Measurements from ENCODE around the gene EIF3A.

DNA sequence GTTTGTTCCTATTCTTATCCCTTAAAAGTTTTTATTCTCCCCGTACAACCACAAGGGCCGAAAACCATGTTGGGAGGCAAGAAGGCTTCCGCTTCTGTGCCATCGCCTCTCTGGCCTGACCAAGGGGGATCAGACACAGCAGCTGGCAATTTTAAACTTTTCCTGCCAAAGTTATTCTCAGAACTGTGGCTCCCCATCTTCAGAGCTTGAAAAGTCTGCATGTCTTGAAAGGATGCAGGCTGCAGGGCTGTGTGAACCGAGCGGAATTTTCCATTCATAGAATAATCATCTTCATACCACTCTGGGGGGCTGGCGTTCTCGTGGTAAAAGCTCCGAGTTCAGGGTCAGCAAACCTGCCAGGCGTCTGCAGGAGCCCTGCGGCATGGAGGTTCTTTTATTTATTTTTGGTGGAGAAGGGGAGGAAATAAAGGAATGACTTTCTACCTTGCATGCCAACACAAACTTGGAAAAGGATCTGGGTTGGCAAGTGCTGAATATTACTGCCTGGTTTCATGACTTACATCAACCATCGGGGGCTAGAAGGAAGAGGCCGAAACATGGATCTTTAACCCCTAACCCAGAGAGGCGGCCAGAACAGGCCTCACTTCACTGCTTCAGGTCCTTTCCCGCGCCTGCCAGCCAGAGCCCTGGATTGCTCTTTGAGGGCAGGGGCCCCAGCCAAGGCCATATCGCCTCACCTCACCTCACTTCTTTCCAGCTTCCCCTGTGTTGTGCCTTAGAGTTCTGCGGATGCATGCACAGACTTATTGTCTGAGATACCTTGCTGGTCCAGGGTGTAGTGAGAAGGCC lies 54.1 kb downstream of the EIF3A start:
- TF ChIP-seq, protein P1, sequence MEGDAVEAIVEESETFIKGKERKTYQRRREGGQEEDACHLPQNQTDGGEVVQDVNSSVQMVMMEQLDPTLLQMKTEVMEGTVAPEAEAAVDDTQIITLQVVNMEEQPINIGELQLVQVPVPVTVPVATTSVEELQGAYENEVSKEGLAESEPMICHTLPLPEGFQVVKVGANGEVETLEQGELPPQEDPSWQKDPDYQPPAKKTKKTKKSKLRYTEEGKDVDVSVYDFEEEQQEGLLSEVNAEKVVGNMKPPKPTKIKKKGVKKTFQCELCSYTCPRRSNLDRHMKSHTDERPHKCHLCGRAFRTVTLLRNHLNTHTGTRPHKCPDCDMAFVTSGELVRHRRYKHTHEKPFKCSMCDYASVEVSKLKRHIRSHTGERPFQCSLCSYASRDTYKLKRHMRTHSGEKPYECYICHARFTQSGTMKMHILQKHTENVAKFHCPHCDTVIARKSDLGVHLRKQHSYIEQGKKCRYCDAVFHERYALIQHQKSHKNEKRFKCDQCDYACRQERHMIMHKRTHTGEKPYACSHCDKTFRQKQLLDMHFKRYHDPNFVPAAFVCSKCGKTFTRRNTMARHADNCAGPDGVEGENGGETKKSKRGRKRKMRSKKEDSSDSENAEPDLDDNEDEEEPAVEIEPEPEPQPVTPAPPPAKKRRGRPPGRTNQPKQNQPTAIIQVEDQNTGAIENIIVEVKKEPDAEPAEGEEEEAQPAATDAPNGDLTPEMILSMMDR (IDR thresholded peaks at IDR 0.05; ENCODE audit: low read depth, low read length, missing input control), result no peak
- TF ChIP-seq, protein P2, sequence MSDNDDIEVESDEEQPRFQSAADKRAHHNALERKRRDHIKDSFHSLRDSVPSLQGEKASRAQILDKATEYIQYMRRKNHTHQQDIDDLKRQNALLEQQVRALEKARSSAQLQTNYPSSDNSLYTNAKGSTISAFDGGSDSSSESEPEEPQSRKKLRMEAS (IDR thresholded peaks at IDR 0.05), result no peak
- TF ChIP-seq GABPA (IDR thresholded peaks at IDR 0.05 in 1 of 2, conservative IDR thresholded peaks at IDR 0.05 in 1 of 2), result no peak
- TF ChIP-seq RAD21 (IDR thresholded peaks at IDR 0.05), result no peak
- TF ChIP-seq JUND (IDR thresholded peaks at IDR 0.05), result no peak
- TF ChIP-seq EGR1 (IDR thresholded peaks at IDR 0.05; ENCODE audit: low read depth in 2 of 2), result no peak
- TF ChIP-seq, protein P3, sequence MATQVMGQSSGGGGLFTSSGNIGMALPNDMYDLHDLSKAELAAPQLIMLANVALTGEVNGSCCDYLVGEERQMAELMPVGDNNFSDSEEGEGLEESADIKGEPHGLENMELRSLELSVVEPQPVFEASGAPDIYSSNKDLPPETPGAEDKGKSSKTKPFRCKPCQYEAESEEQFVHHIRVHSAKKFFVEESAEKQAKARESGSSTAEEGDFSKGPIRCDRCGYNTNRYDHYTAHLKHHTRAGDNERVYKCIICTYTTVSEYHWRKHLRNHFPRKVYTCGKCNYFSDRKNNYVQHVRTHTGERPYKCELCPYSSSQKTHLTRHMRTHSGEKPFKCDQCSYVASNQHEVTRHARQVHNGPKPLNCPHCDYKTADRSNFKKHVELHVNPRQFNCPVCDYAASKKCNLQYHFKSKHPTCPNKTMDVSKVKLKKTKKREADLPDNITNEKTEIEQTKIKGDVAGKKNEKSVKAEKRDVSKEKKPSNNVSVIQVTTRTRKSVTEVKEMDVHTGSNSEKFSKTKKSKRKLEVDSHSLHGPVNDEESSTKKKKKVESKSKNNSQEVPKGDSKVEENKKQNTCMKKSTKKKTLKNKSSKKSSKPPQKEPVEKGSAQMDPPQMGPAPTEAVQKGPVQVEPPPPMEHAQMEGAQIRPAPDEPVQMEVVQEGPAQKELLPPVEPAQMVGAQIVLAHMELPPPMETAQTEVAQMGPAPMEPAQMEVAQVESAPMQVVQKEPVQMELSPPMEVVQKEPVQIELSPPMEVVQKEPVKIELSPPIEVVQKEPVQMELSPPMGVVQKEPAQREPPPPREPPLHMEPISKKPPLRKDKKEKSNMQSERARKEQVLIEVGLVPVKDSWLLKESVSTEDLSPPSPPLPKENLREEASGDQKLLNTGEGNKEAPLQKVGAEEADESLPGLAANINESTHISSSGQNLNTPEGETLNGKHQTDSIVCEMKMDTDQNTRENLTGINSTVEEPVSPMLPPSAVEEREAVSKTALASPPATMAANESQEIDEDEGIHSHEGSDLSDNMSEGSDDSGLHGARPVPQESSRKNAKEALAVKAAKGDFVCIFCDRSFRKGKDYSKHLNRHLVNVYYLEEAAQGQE (IDR thresholded peaks at IDR 0.05), result no peak
- TF ChIP-seq FOXA1 (IDR thresholded peaks at IDR 0.05), result no peak

Data from liver (tissue), 3 donors.